ENCODE results near the gene CCDC106.

- no peak for TF ChIP-seq CTCF (optimal IDR thresholded peaks at IDR 0.05 in 1 of 3, IDR thresholded peaks at IDR 0.05 in 1 of 3, conservative IDR thresholded peaks at IDR 0.05 in 1 of 3; ENCODE audit: extremely low read depth in 1 of 3, insufficient read depth in 2 of 3, low read length in 3 of 3)
- TF ChIP-seq EZH2 (IDR thresholded peaks at IDR 0.05; ENCODE audit: low read length) = no peak
Measured at GRCh38 chr19:55644842-55645511, 3.0 kb upstream of the CCDC106 start.

Data from keratinocyte (primary cell).